Smooth muscle cell (in vitro differentiated cells): ENCODE results near the gene DAGLA. TPM values are rescaled to one million over a fixed set of nuclear protein-coding genes. Genes with fewer than 3 reads are reported as not detected.

ENCODE experiments used
- DNase-seq: peaks from one replicate; lab custom pipeline; 2025; ENCODE audit not compliant: unreplicated experiment; lab: John Stamatoyannopoulos, UW
- H2AFZ ChIP-seq: fragments of 200-600 bp; sonication (generic); 2 replicates; pipeline ENCODE4 v1.6.0; 2016; ENCODE audit warnings: antibody characterized with exemption, low read depth, mild to moderate bottlenecking
- H3F3A ChIP-seq: fragments of 200-600 bp; sonication (generic); 2 replicates; pipeline ENCODE4 v1.6.0; 2017; ENCODE audit warnings: antibody characterized with exemption, low read depth
- H3K27ac ChIP-seq: fragments of 200-600 bp; sonication (generic); 2 replicates; pipeline ENCODE4 v1.5.1; 2016; ENCODE audit warnings: low read depth, mild to moderate bottlenecking
- H3K27me3 ChIP-seq: fragments of 200-600 bp; sonication (generic); 2 replicates; pipeline ENCODE4 v1.6.1; 2016; ENCODE audit warnings: low read depth, mild to moderate bottlenecking
- H3K36me3 ChIP-seq: fragments of 200-600 bp; sonication (generic); 2 replicates; pipeline ENCODE4 v1.5.1; 2016; ENCODE audit warnings: low read depth
- H3K4me1 ChIP-seq: fragments of 200-600 bp; sonication (generic); 2 replicates; pipeline ENCODE4 v1.5.1; 2016; ENCODE audit warnings: low read depth
- H3K4me2 ChIP-seq: fragments of 200-600 bp; sonication (generic); 2 replicates; pipeline ENCODE4 v1.6.0; 2016; ENCODE audit warnings: mild to moderate bottlenecking
- H3K4me3 ChIP-seq: fragments of 200-600 bp; sonication (generic); 2 replicates; pipeline ENCODE4 v1.5.1; 2016; ENCODE audit warnings: mild to moderate bottlenecking
- H3K79me2 ChIP-seq: fragments of 200-600 bp; sonication (generic); 2 replicates; pipeline ENCODE4 v1.6.0; 2016; ENCODE audit warnings: low read depth, mild to moderate bottlenecking
- H3K9ac ChIP-seq: fragments of 200-600 bp; sonication (generic); 2 replicates; pipeline ENCODE4 v1.6.0; 2016; ENCODE audit warnings: low read depth
- H3K9me3 ChIP-seq: fragments of 200-600 bp; sonication (generic); replicated peaks from 2 replicates; pipeline ENCODE4 v1.5.1; 2016; ENCODE audit warnings: low read depth
- H4K20me1 ChIP-seq: fragments of 200-600 bp; sonication (generic); 2 replicates; pipeline ENCODE4 v1.6.0; 2016; ENCODE audit warnings: low read depth
- CTCF ChIP-seq: fragments of 200-600 bp; sonication (generic); IDR thresholded peaks from 2 replicates; pipeline ENCODE4 v1.5.1; 2017; ENCODE audit warnings: borderline replicate concordance, mild to moderate bottlenecking, antibody characterized with exemption; ENCODE audit not compliant: insufficient read depth, poor library complexity, severe bottlenecking
- WGBS: methylation state at CpG from one replicate; pipeline ENCODE4 v1.1.7; 2016; ENCODE audit warnings: low lambda C conversion rate; 5-methylcytosine and 5-hydroxymethylcytosine counted together
- polyA plus RNA-seq: library from polyadenylated mRNA; unstranded; fragments of >200 nt; fragmentation: Nextera tagmentation; extraction: Ambion mirVana; gene quantifications from 2 replicates; pipeline ENCODE4 v1.2.1, GENCODE V29; 2016
- total RNA-seq: library from RNA; depleted of rRNA; stranded (reverse); fragments of >200 nt; gene quantifications from 2 replicates; pipeline ENCODE4 v1.2.3, GENCODE V29; 2014

Gene DAGLA
- total and polyA plus RNA-seq, 2 experiments from 2014 or later, result 1.3 to 3.9 TPM

DNA sequence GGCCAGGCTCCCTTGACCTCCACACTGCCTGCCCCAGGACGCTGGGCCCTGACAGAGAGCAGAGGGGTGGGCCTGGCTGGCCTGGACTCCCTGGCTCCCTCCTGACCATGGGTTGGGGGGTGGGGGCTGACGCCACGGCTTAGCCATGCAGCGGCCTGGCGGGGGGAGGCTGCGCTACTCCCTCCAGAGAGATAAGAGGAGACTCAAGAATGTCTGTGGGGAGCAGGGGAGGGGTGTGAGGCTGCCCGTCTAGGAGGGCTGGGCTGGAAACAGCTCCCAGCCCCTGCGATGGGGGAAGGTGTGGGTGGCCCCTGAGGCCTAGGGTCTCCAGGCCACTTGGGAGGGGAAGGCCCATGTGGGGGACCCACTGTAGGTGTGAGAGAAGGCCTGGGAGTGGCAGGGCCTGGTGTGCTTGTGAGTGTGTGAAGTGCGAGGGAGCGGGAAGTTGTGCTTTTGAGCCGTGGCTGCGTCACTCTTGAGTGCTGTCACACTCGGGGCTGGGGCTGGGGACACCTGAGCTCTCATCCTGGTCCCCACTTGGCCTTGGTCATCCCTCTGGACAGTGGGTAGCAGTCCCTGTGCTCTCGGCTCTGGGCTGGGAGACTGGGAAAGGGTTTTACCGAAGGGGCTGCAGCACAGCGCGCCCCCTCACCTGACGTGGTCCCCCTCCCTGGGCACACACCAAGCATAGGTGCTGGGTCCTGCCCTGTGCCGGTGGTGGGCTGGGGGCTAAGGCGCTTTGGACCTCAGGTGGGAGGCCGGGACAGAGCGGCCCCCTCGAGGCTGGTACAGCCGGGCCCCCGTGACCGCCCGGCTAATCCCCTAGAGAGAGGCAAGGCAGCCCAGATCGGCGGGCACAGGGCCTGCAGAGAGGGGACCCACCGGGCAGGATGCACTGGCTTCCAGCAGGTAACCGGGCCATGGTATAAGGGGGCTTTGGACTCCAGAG is 74.6 kb downstream of the DAGLA start:
- peaks cover 65% of the 10 kb centered on the region for H3K79me2 ChIP-seq
- H3K36me3 ChIP-seq, result no peaks in the 10 kb centered on the region
- no peaks in the 10 kb centered on the region for H3K27me3 ChIP-seq
- H3K9me3 ChIP-seq, result no peaks in the 10 kb centered on the region
- H3K27ac ChIP-seq, result peak overlapping the region; percentile 60
- 60% methylated on average over 30 of the region's 31 CpGs for WGBS
- H3K4me1 ChIP-seq, result peaks cover 31% of the 10 kb centered on the region
- peaks cover 21% of the 10 kb centered on the region for H4K20me1 ChIP-seq
- H3K4me3 ChIP-seq, result peak overlapping the region; percentile 79
- H3K9ac ChIP-seq, result peak overlapping the region; percentile 56
- H3K4me2 ChIP-seq, result peak overlapping the region; percentile 89
- no peak for TF ChIP-seq CTCF
- DNase-seq, result peak; percentile 31
- no peak overlapping the region for H2AFZ ChIP-seq
- H3F3A ChIP-seq, result peaks cover 8% of the 10 kb centered on the region

GRCh38 chr11:61756147-61756451 is 75.9 kb downstream of the DAGLA start:
- Histone ChIP-seq H3K9me3 (no peaks in the 10 kb centered on the region), H3K27me3 (no peaks in the 10 kb centered on the region), H3K4me2 (peak overlapping the region; percentile 89), H3K4me3 (no peak overlapping the region), H3K4me1 (peaks cover 26% of the 10 kb centered on the region), H3F3A (peaks cover 4% of the 10 kb centered on the region), H2AFZ (no peak overlapping the region), H3K27ac (peak overlapping the region; percentile 60), H3K79me2 (peaks cover 73% of the 10 kb centered on the region), H3K9ac (peak overlapping the region; percentile 22), H4K20me1 (peaks cover 34% of the 10 kb centered on the region), H3K36me3 (no peaks in the 10 kb centered on the region)
- DNase-seq, result no peak
- no peak for TF ChIP-seq CTCF
- WGBS, result 62% methylated on average over 4 of the region's 4 CpGs

DNA sequence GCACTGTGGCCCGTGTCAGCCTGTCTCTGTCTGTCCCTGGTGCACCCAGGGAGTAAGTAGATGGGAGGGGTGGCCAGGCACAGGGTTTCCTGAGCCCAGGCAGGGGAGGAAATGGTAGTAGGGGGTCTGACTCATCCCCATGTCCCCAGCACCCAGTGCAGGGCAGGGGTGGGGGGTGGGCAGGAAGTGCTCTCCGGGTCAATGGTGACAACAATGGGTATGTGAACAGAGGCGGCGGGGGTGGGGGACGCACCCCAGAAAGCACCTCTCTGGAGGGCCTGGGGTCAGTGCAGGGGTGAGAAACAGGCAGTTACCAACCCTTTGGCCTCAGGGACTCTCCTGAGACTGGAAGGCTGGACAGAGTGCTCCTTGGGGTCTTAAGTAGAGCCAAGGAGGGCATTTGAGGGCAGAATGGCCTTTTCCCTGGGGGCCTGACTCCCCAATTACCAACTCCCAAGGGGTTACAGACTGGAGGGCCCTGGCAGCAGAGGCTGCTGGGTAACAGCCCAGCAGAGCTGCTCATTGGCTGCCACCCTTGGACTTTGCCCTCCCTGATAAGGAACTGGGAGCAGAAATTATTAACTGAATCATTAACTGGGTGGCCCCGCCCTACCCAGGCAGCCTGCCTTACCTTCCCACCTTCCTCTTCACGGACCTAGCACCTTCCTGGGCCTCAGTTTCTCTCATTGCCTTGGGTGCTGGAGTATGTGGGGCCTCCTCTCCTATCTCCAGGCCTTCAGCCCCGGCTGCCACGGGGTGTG is 76.4 kb downstream of the DAGLA start:
- H3K27me3 ChIP-seq, result no peaks in the 10 kb centered on the region
- H3K36me3 ChIP-seq, result no peaks in the 10 kb centered on the region
- peak overlapping the region; percentile 60 for H3K27ac ChIP-seq
- H3K9me3 ChIP-seq, result no peaks in the 10 kb centered on the region
- no peak for TF ChIP-seq CTCF
- no peak overlapping the region for H3K4me3 ChIP-seq
- 72% methylated on average over 9 of the region's 9 CpGs for WGBS
- peaks cover 73% of the 10 kb centered on the region for H3K79me2 ChIP-seq
- peak overlapping the region; percentile 22 for H3K9ac ChIP-seq
- DNase-seq, result no peak
- no peaks in the 10 kb centered on the region for H3F3A ChIP-seq
- peaks cover 40% of the 10 kb centered on the region for H4K20me1 ChIP-seq
- H2AFZ ChIP-seq, result no peak overlapping the region
- H3K4me1 ChIP-seq, result peaks cover 29% of the 10 kb centered on the region
- H3K4me2 ChIP-seq, result peak overlapping the region; percentile 89
